ENCODE data around the gene HLA-B.
A peak's percentile ranks its signal among the peaks of the same experiment; 100 is the strongest.
"Not testable (repeated sequence)": the region's sequence is repeated elsewhere in the genome, so short reads cannot be mapped to it uniquely, and the experiment has no call there.

HLA-B gene

GRCh38 chr6:31381666-31382065 is 24.7 kb upstream of the HLA-B start:
- no peak for DNase-seq

GRCh38 chr6:31379850-31380249 is 22.9 kb upstream of the HLA-B start:
- no peak for DNase-seq

- no peak for DNase-seq
Observed at GRCh38 chr6:31378721-31379103, 21.7 kb upstream of the HLA-B start.

- no peak for DNase-seq
Observed at GRCh38 chr6:31378062-31378720, 21.2 kb upstream of the HLA-B start.

GRCh38 chr6:31377029-31377428 is 20.1 kb upstream of the HLA-B start:
- DNase-seq, result no peak

GRCh38 chr6:31375699-31376098 is 18.7 kb upstream of the HLA-B start:
- DNase-seq, result no peak

- DNase-seq, result not testable (repeated sequence)
Observed at GRCh38 chr6:31374118-31374517, 17.1 kb upstream of the HLA-B start.

- no peak for DNase-seq
Observed at GRCh38 chr6:31368461-31368860, 11.5 kb upstream of the HLA-B start.

GRCh38 chr6:31366693-31367470 is 9.9 kb upstream of the HLA-B start:
- peak; percentile 64 for DNase-seq

GRCh38 chr6:31365864-31366263 is 8.9 kb upstream of the HLA-B start:
- no peak for DNase-seq

- DNase-seq, result no peak
Observed at GRCh38 chr6:31363811-31364210, 6.8 kb upstream of the HLA-B start.

- no peak for DNase-seq
Observed at GRCh38 chr6:31362751-31363150, 5.8 kb upstream of the HLA-B start.

GRCh38 chr6:31359581-31359980 is 2.6 kb upstream of the HLA-B start:
- no peak for DNase-seq

GRCh38 chr6:31358302-31358701 is 1.3 kb upstream of the HLA-B start:
- DNase-seq, result no peak

- DNase-seq, result no peak
Observed at GRCh38 chr6:31357886-31358285, 907 bp upstream of the HLA-B start.

GRCh38 chr6:31356216-31356945 is 598 bp downstream of the HLA-B start:
- DNase-seq, result peak; percentile 37

GRCh38 chr6:31355583-31355948 is 1.4 kb downstream of the HLA-B start:
- DNase-seq, result no peak

- no peak for DNase-seq
Observed at GRCh38 chr6:31354864-31355582, 2.0 kb downstream of the HLA-B start.

- DNase-seq, result no peak
Observed at GRCh38 chr6:31354158-31354863, 2.7 kb downstream of the HLA-B start.

GRCh38 chr6:31353384-31353945 is 3.5 kb downstream of the HLA-B start:
- no peak for DNase-seq

GRCh38 chr6:31352683-31353383 is 4.1 kb downstream of the HLA-B start:
- no peak for DNase-seq

- no peak for DNase-seq
Observed at GRCh38 chr6:31352310-31352682, 4.7 kb downstream of the HLA-B start.
